Activated T-cell treated with anti-CD3 and anti-CD28 coated beads for 4 hours (primary cell): Measurements from ENCODE around the gene SMPDL3A.

Source experiments
- DNase-seq: peaks from one replicate; pipeline ENCODE4 v3.0.0-alpha.2; 2020

The SMPDL3A gene

GRCh38 chr6:122778985-122779661 lies 9.9 kb upstream of the SMPDL3A start:
- no peak for DNase-seq

GRCh38 chr6:122779667-122780066 lies 9.4 kb upstream of the SMPDL3A start, which contains the start of gene FABP7:
FABP7 (plus strand) TSS chr6:122779716; CDS start chr6:122779795, 79 bp downstream.
- DNase-seq = no peak

GRCh38 chr6:122780114-122780513 lies 8.9 kb upstream of the SMPDL3A start:
- no peak for DNase-seq

GRCh38 chr6:122781716-122782115 lies 7.3 kb upstream of the SMPDL3A start:
- no peak for DNase-seq

- DNase-seq = no peak
These were observed 5.7 kb upstream of the SMPDL3A start for GRCh38 chr6:122783401-122783800.

- no peak for DNase-seq
These were observed 3.2 kb upstream of the SMPDL3A start for GRCh38 chr6:122785891-122786290.

- no peak for DNase-seq
These were observed 1.3 kb upstream of the SMPDL3A start for GRCh38 chr6:122787721-122788120.

- no peak for DNase-seq
These were observed 850 bp upstream of the SMPDL3A start for GRCh38 chr6:122788208-122788607.

- DNase-seq = no peak
These were observed 336 bp upstream of the SMPDL3A start for GRCh38 chr6:122788663-122789181.

- DNase-seq = no peak
These were observed 967 bp downstream of the SMPDL3A start for GRCh38 chr6:122790028-122790422.

GRCh38 chr6:122790423-122791309 lies 1.6 kb downstream of the SMPDL3A start:
- no peak for DNase-seq

GRCh38 chr6:122791310-122791679 lies 2.2 kb downstream of the SMPDL3A start:
- no peak for DNase-seq

- DNase-seq = no peak
These were observed 3.7 kb downstream of the SMPDL3A start for GRCh38 chr6:122792766-122793165.

GRCh38 chr6:122797537-122797936 lies 8.5 kb downstream of the SMPDL3A start:
- no peak for DNase-seq

GRCh38 chr6:122798099-122798641 lies 9.1 kb downstream of the SMPDL3A start:
- DNase-seq = no peak

- DNase-seq = no peak
These were observed 10.2 kb downstream of the SMPDL3A start for GRCh38 chr6:122799140-122799745.

GRCh38 chr6:122799916-122800686 lies 11.0 kb downstream of the SMPDL3A start:
- no peak for DNase-seq

GRCh38 chr6:122800906-122801305 lies 11.8 kb downstream of the SMPDL3A start:
- DNase-seq = no peak

- DNase-seq = no peak
These were observed 12.3 kb downstream of the SMPDL3A start for GRCh38 chr6:122801397-122801796.

- DNase-seq = no peak
These were observed 14.2 kb downstream of the SMPDL3A start for GRCh38 chr6:122803171-122803661.

GRCh38 chr6:122804962-122805485 lies 16.0 kb downstream of the SMPDL3A start:
- DNase-seq = no peak

GRCh38 chr6:122806291-122806690 lies 17.2 kb downstream of the SMPDL3A start:
- DNase-seq = no peak
